Body of pancreas (tissue), 4 donors: Measurements from ENCODE around the gene ASAP2. TPM values are rescaled to one million over a fixed set of nuclear protein-coding genes. Genes with fewer than 3 reads are reported as not detected.

Experiments
- ATAC-seq: fragments of 150-250 bp; one replicate; pipeline ENCODE4 v1.9.1; 2016
- DNase-seq, 4 donors: peaks; one replicate each; pipeline ENCODE4 v3.0.0-alpha.2; 2019
- H3K27ac ChIP-seq, 4 donors: fragments of 200-600 bp; sonication (generic); 1 replicate in 3 of 4; 2 replicates in 1 of 4; pipeline versions ENCODE4 v1.5.1 to v1.6.1; 2016 to 2019; ENCODE audit warnings: mild to moderate bottlenecking in 1 of 4, mixed read lengths in 1 of 4, moderate library complexity in 1 of 4
- H3K27me3 ChIP-seq, 2 donors: fragments of 200-600 bp; sonication (generic); one replicate each; pipeline ENCODE4 v1.6.0; 2016; ENCODE audit warnings: mild to moderate bottlenecking in 1 of 2
- H3K36me3 ChIP-seq, 2 donors: fragments of 200-600 bp; sonication (generic); replicated peaks in 1 of 2; 2 replicates each; pipeline ENCODE4 v1.5.1; 2016; ENCODE audit warnings: low read depth in 2 of 2; ENCODE audit not compliant: insufficient read depth in 1 of 2
- H3K4me1 ChIP-seq: fragments of 200-600 bp; sonication (generic); one replicate; pipeline ENCODE4 v1.6.0; 2016
- H3K4me3 ChIP-seq, 2 donors: fragments of 200-600 bp; sonication (generic); 1 replicate in 1 of 2; 2 replicates in 1 of 2; pipeline ENCODE4 v1.5.1; 2016 to 2019
- H3K9me3 ChIP-seq, 3 donors: fragments of 200-600 bp; sonication (generic); 1 replicate in 2 of 3; 2 replicates in 1 of 3; pipeline ENCODE4 v1.5.1; 2016
- CTCF ChIP-seq, 7 experiments: fragments of 450-650 bp in 4 of 7; fragments of 200-600 bp in 3 of 7; sonication (generic) in 3 of 7; IDR thresholded peaks; one replicate each; pipeline ENCODE4 v1.5.1; 2016 to 2019; ENCODE audit warnings: antibody characterized with exemption in 7 of 7
- POLR2A ChIP-seq, 3 donors: fragments of 450-650 bp; IDR thresholded peaks; one replicate each; pipeline ENCODE4 v1.6.1; 2016; ENCODE audit warnings: antibody characterized with exemption in 3 of 3, mild to moderate bottlenecking in 2 of 3
- WGBS, 2 donors: methylation state at CpG; one replicate each; pipeline ENCODE4 v1.1.5; 2017; 5-methylcytosine and 5-hydroxymethylcytosine counted together
- intact Hi-C: fragments of 100-400 bp; cut with DNase I; formaldehyde crosslinking; loops from one replicate; pipeline ENCODE4 v1.15.1; 2023
- total RNA-seq, 2 donors: library from RNA; depleted of rRNA; stranded (reverse); fragments of >200 nt; gene quantifications; one replicate each; pipeline ENCODE4 v1.1.0, GENCODE V29; 2016

The ASAP2 gene
- total RNA-seq, 2 donors from 2014 or later: 12.5 to 23.7 TPM

DNA sequence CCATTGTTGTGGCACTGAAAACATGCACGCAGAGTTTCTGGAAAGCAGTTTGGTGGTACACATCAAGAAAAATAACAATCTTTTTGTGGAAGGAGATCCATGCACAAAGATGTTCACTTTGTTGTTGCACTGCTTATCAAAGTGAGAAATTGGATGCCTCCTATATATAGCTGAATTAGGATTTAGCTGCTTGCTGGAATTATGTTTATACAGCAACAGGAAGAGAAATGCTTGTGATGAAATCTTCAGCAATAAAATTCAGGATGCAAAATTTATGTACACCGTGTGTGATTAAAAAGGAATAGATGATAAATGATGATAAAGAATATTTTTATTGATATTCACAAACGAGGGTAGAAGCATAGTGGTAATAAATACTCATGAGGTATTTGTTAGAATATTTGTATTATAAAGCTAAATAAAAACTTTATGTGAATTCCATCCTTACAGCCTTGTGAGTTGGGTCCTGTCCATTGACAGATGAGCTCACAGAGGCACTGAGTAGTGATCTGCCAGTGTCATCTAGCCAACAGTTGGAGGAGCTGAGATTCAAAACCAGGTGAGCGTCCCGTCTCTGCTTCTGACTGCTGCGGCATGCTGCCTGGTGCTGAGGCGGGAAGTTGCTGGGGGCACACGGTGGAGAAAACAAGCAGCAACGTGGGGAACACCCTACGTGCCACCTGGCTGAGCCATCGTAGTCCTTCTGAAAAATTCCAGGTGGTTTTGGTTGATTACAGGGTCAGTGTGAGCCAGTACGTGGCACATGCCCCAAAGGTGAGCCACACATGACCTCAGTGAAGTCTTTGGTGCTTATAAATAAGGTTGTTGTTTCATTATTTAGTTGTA, 80.2 kb downstream of the ASAP2 start:
- intact Hi-C loops: no loop called here
- Histone ChIP-seq H3K9me3 (no peaks in the 10 kb centered on the region), H3K27ac (no peak overlapping the region), H3K27me3 (no peaks in the 10 kb centered on the region), H3K4me3 (no peak overlapping the region), H3K4me1 (no peaks in the 10 kb centered on the region), H3K36me3 (no peaks in the 10 kb centered on the region)
- ATAC-seq (no peak), DNase-seq (no peak)
- TF ChIP-seq CTCF (IDR thresholded peaks at IDR 0.05): no peak
- TF ChIP-seq POLR2A (IDR thresholded peaks at IDR 0.05): no peak
- 84 to 87% methylated on average over 12 of the region's 12 CpGs for WGBS, 2 donors

GRCh38 chr2:9287400-9288045, 80.9 kb downstream of the ASAP2 start:
- 83 to 88% methylated on average over 15 of the region's 15 CpGs for WGBS, 2 donors
- Histone ChIP-seq H3K27me3 (no peaks in the 10 kb centered on the region), H3K27ac (no peak overlapping the region), H3K4me1 (no peaks in the 10 kb centered on the region), H3K36me3 (no peaks in the 10 kb centered on the region), H3K4me3 (no peak overlapping the region), H3K9me3 (no peaks in the 10 kb centered on the region)
- intact Hi-C loops: no loop called here
- TF ChIP-seq CTCF (IDR thresholded peaks at IDR 0.05) (no peak), POLR2A (IDR thresholded peaks at IDR 0.05) (no peak)
- ATAC-seq (no peak), DNase-seq (no peak)

- Histone ChIP-seq H3K9me3 (no peaks in the 10 kb centered on the region), H3K36me3 (no peaks in the 10 kb centered on the region), H3K27ac (no peak overlapping the region), H3K27me3 (no peaks in the 10 kb centered on the region), H3K4me1 (no peaks in the 10 kb centered on the region), H3K4me3 (no peak overlapping the region)
- DNase-seq (no peak), ATAC-seq (no peak)
- TF ChIP-seq CTCF (IDR thresholded peaks at IDR 0.05) (no peak), POLR2A (IDR thresholded peaks at IDR 0.05) (no peak)
- intact Hi-C loops: no loop called here
- 80 to 85% methylated on average over 7 of the region's 7 CpGs for WGBS, 2 donors
These were observed 81.6 kb downstream of the ASAP2 start for GRCh38 chr2:9288233-9288632.

DNA sequence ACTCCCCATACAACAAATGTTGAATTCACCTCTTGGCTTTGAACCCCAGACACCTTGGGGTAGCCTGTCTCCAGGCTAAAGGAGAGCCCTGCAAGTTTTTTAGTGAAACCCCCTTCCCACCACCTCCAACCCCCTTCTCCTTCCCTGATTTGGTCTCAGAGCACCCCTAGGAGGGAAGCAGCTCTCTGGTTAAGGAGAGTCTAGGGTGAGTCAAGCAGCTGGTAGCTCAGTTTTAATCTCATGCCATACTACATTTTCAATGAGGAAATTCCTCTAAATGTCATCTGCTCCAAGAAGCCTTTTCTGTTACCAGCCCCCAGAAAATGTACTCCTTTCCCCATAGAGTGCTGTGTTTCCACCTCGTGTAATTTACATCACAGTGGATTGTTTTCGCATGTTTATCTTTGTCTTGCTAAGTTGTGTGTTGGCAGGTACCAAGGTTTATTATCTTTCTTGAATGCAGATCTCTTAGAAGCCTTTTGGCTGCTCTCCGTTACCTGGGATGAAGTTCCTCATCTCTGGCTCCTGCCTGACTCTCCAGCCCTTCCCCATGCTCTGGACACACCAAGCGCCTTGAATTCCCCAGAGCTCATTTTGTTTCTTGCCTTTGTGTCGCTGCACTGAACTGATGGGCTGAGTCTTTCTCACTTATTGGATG, 82.2 kb downstream of the ASAP2 start:
- no peak for ATAC-seq
- Histone ChIP-seq H3K4me3 (no peak overlapping the region), H3K27me3 (no peaks in the 10 kb centered on the region), H3K36me3 (no peaks in the 10 kb centered on the region), H3K27ac (no peak overlapping the region), H3K4me1 (no peaks in the 10 kb centered on the region), H3K9me3 (no peaks in the 10 kb centered on the region)
- WGBS, 2 donors: 84 to 87% methylated on average over 5 of the region's 5 CpGs
- DNase-seq: no peak
- TF ChIP-seq POLR2A (IDR thresholded peaks at IDR 0.05) (no peak), CTCF (IDR thresholded peaks at IDR 0.05) (no peak)
- intact Hi-C loops: no loop called here
